GM21526 (cell line): ENCODE data around the gene LTO1.

Experiments used
- ATAC-seq: cut with Tn5 transposase; IDR thresholded peaks from one replicate; pipeline ENCODE4 v1.9.1; 2021; ENCODE audit warnings: moderate library complexity; ENCODE audit not compliant: unreplicated experiment, low FRiP score

Gene LTO1

GRCh38 chr11:69682681-69683326, 7.7 kb upstream of the LTO1 start:
- ATAC-seq: no peak

- ATAC-seq: no peak
These were observed 7.1 kb upstream of the LTO1 start for GRCh38 chr11:69682221-69682620.

- no peak for ATAC-seq
These were observed 5.5 kb upstream of the LTO1 start for GRCh38 chr11:69680688-69681087.

GRCh38 chr11:69677749-69678148, 2.6 kb upstream of the LTO1 start:
- ATAC-seq: no peak

GRCh38 chr11:69674267-69674885, 777 bp downstream of the LTO1 start:
- ATAC-seq: no peak

GRCh38 chr11:69671734-69672465, 3.3 kb downstream of the LTO1 start:
- ATAC-seq: no peak

- ATAC-seq: no peak
These were observed 4.9 kb downstream of the LTO1 start for GRCh38 chr11:69670158-69670845.

GRCh38 chr11:69669486-69669885, 5.7 kb downstream of the LTO1 start:
- ATAC-seq: no peak

- ATAC-seq: no peak
These were observed 7.2 kb downstream of the LTO1 start for GRCh38 chr11:69667619-69668604.

- ATAC-seq: no peak
These were observed 8.2 kb downstream of the LTO1 start for GRCh38 chr11:69666752-69667536.

GRCh38 chr11:69666261-69666660, 8.9 kb downstream of the LTO1 start:
- ATAC-seq: no peak

- ATAC-seq: no peak
These were observed 9.5 kb downstream of the LTO1 start for GRCh38 chr11:69665669-69666068.

GRCh38 chr11:69664901-69665300, 10.3 kb downstream of the LTO1 start:
- ATAC-seq: no peak

- no peak for ATAC-seq
These were observed 10.9 kb downstream of the LTO1 start for GRCh38 chr11:69664103-69664775.

GRCh38 chr11:69663326-69663725, 11.8 kb downstream of the LTO1 start:
- ATAC-seq: no peak

GRCh38 chr11:69662806-69663205, 12.3 kb downstream of the LTO1 start:
- ATAC-seq: no peak

- ATAC-seq: no peak
These were observed 13.0 kb downstream of the LTO1 start for GRCh38 chr11:69662021-69662698.

GRCh38 chr11:69661413-69661715, 13.8 kb downstream of the LTO1 start:
- ATAC-seq: no peak
